Suprapubic skin (tissue), 4 donors: Measurements from ENCODE around the gene PCDH7. TPM values are rescaled to one million over a fixed set of nuclear protein-coding genes. Genes with fewer than 3 reads are reported as not detected.
A peak's percentile ranks its signal among the peaks of the same experiment; 100 is the strongest.

Experiments used
- DNase-seq, 2 donors: peaks; one replicate each; pipeline ENCODE4 v3.0.0-alpha.2; 2019; ENCODE audit warnings: low spot score in 2 of 2
- H3K27ac ChIP-seq: fragments of 200-600 bp; sonication (generic); one replicate; pipeline ENCODE4 v1.5.1; 2019
- H3K27me3 ChIP-seq: fragments of 200-600 bp; sonication (generic); one replicate; pipeline ENCODE4 v1.5.1; 2019
- H3K36me3 ChIP-seq: fragments of 200-600 bp; sonication (generic); one replicate; pipeline ENCODE4 v1.5.1; 2019
- H3K4me1 ChIP-seq: fragments of 200-600 bp; sonication (generic); one replicate; pipeline ENCODE4 v1.5.1; 2019
- H3K4me3 ChIP-seq: fragments of 200-600 bp; sonication (generic); one replicate; pipeline ENCODE4 v1.5.1; 2019; ENCODE audit warnings: mild to moderate bottlenecking
- H3K9me3 ChIP-seq: fragments of 200-600 bp; sonication (generic); one replicate; pipeline ENCODE4 v1.5.1; 2019
- CTCF ChIP-seq, 2 donors: fragments of 200-600 bp in 1 of 2; fragments of 450-650 bp in 1 of 2; sonication (generic) in 1 of 2; IDR thresholded peaks; one replicate each; pipeline ENCODE4 v1.5.1; 2016 to 2019; ENCODE audit warnings: antibody characterized with exemption in 2 of 2, mild to moderate bottlenecking in 1 of 2, moderate library complexity in 1 of 2
- EP300 ChIP-seq: sonication (generic); formaldehyde crosslinking; IDR thresholded peaks from one replicate; pipeline ENCODE4 v1.6.1; 2017; ENCODE audit warnings: antibody characterized with exemption
- POLR2A ChIP-seq, 2 donors: fragments of 450-650 bp; IDR thresholded peaks; one replicate each; pipeline ENCODE4 v1.6.1; 2017; ENCODE audit warnings: antibody characterized with exemption in 2 of 2, mild to moderate bottlenecking in 2 of 2, moderate library complexity in 2 of 2
- POLR2AphosphoS5 ChIP-seq, 3 donors: sonication (generic); formaldehyde crosslinking; IDR thresholded peaks; one replicate each; pipeline ENCODE4 v1.6.1; 2017; ENCODE audit warnings: antibody characterized with exemption in 3 of 3
- WGBS: methylation state at CpG from one replicate; pipeline ENCODE4 v1.1.5; 2018; 5-methylcytosine and 5-hydroxymethylcytosine counted together
- total RNA-seq, 4 donors: library from RNA; depleted of rRNA; stranded (reverse); fragments of >200 nt; gene quantifications; one replicate each; pipeline ENCODE4 v1.1.0, GENCODE V29; 2016

Gene PCDH7
- total RNA-seq, 4 donors from 2014 or later: 38.1 to 70.0 (median 44.0) TPM

- Histone ChIP-seq H3K27ac (no peak overlapping the region), H3K4me1 (peaks cover 41% of the 10 kb centered on the region), H3K27me3 (peaks cover 35% of the 10 kb centered on the region), H3K9me3 (no peaks in the 10 kb centered on the region), H3K4me3 (peak overlapping the region; percentile 74), H3K36me3 (no peaks in the 10 kb centered on the region)
- WGBS: 41% methylated on average over 14 of the region's 15 CpGs
- TF ChIP-seq CTCF (IDR thresholded peaks at IDR 0.05) (no peak), POLR2A (IDR thresholded peaks at IDR 0.05) (no peak), POLR2AphosphoS5 (IDR thresholded peaks at IDR 0.05) (no peak), EP300 (no peak)
- DNase-seq: no peak
These were observed 3.2 kb downstream of the PCDH7 start for GRCh38 chr4:30723201-30723955.

GRCh38 chr4:30724247-30724646 lies 4.1 kb downstream of the PCDH7 start:
- peaks cover 35% of the 10 kb centered on the region for H3K27me3 ChIP-seq
- DNase-seq: no peak

GRCh38 chr4:30725562-30725961 lies 5.4 kb downstream of the PCDH7 start:
- no peak for TF ChIP-seq CTCF (IDR thresholded peaks at IDR 0.05)
- no peak for TF ChIP-seq POLR2AphosphoS5 (IDR thresholded peaks at IDR 0.05)
- no peak for TF ChIP-seq POLR2A (IDR thresholded peaks at IDR 0.05)
- no peak for TF ChIP-seq EP300
- no peaks in the 10 kb centered on the region for H3K36me3 ChIP-seq
- no peak overlapping the region for H3K27ac ChIP-seq
- no peak overlapping the region for H3K4me3 ChIP-seq
- 50% methylated on average over 2 of the region's 2 CpGs for WGBS
- no peak for DNase-seq
- peaks cover 27% of the 10 kb centered on the region for H3K27me3 ChIP-seq
- peaks cover 25% of the 10 kb centered on the region for H3K4me1 ChIP-seq
- H3K9me3 ChIP-seq: no peaks in the 10 kb centered on the region

More at GRCh38 chr4:30724247-30724646, 4.1 kb downstream of the PCDH7 start:
- TF ChIP-seq CTCF (IDR thresholded peaks at IDR 0.05): no peak
- Histone ChIP-seq H3K36me3 (no peaks in the 10 kb centered on the region), H3K27ac (no peak overlapping the region), H3K4me1 (peaks cover 36% of the 10 kb centered on the region), H3K4me3 (peak overlapping the region; percentile 10), H3K9me3 (no peaks in the 10 kb centered on the region)
- 63% methylated on average over 4 of the region's 4 CpGs for WGBS

GRCh38 chr4:30726090-30726675 lies 6.0 kb downstream of the PCDH7 start:
- Histone ChIP-seq H3K9me3 (no peaks in the 10 kb centered on the region), H3K27ac (no peak overlapping the region), H3K36me3 (no peaks in the 10 kb centered on the region), H3K4me1 (peaks cover 19% of the 10 kb centered on the region), H3K27me3 (peaks cover 22% of the 10 kb centered on the region), H3K4me3 (no peak overlapping the region)
- TF ChIP-seq EP300: no peak
- no peak for TF ChIP-seq POLR2AphosphoS5 (IDR thresholded peaks at IDR 0.05)
- no peak for TF ChIP-seq POLR2A (IDR thresholded peaks at IDR 0.05)
- TF ChIP-seq CTCF (IDR thresholded peaks at IDR 0.05): no peak
- no peak for DNase-seq
- WGBS: 54% methylated on average over 2 of the region's 2 CpGs

- no peak overlapping the region for H3K4me3 ChIP-seq
- H3K4me1 ChIP-seq: peaks cover 9% of the 10 kb centered on the region
- no peaks in the 10 kb centered on the region for H3K36me3 ChIP-seq
- WGBS: 68% methylated on average over 2 of the region's 2 CpGs
- TF ChIP-seq POLR2AphosphoS5 (IDR thresholded peaks at IDR 0.05): no peak
- TF ChIP-seq EP300: no peak
- no peak for TF ChIP-seq POLR2A (IDR thresholded peaks at IDR 0.05)
- no peak for TF ChIP-seq CTCF (IDR thresholded peaks at IDR 0.05)
- no peak for DNase-seq
- H3K27ac ChIP-seq: no peak overlapping the region
- H3K9me3 ChIP-seq: no peaks in the 10 kb centered on the region
- peaks cover 9% of the 10 kb centered on the region for H3K27me3 ChIP-seq
These were observed 7.2 kb downstream of the PCDH7 start for GRCh38 chr4:30727409-30727808.
